ENCODE measurements around the gene SRR.

DNA sequence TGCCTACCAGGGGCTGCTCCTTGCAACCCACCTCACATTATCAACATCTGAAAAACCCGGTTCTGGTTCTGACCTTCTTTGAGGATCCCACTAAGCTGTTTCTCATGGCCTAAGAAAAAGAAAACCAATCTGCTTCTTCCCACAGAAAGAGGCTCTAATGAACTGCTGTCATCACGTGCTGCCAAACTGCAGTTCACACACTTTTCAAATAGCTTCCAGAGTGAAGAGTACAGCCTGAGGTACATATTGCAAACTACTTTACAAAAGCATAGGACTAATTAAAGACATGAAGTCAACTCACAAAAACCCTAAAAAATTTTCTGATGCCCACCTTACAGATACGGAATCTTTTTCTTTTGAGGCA, 36.9 kb upstream of the SRR start:
- TF ChIP-seq GATA3 (IDR thresholded peaks at IDR 0.05; ENCODE audit: low read depth, low read length), result no peak
- no peak for TF ChIP-seq GATA2 (IDR thresholded peaks at IDR 0.05; ENCODE audit: low read depth, low read length)

All from SH-SY5Y (cell line).